Activated CD8-positive, alpha-beta memory T cell treated with anti-CD3 and anti-CD28 coated beads, Interleukin-2, amount 10 ng/mL, durations not matched to agents 7 days and 5 days (primary cell): ENCODE results near the gene LST1. TPM values are rescaled to one million over a fixed set of nuclear protein-coding genes. Genes with fewer than 3 reads are reported as not detected.
"Not testable (repeated sequence)": the region's sequence is repeated elsewhere in the genome, so short reads cannot be mapped to it uniquely, and the experiment has no call there.

Experiments used
- ATAC-seq: fragments of 150-1000 bp; cut with Tn5 transposase; one replicate; pipeline ENCODE4 v1.10.0; 2021; ENCODE audit warnings: moderate library complexity
- CTCF ChIA-PET: fragments of 350-600 bp; sonication (Branson Sonifier 250); formaldehyde crosslinking; loops from one replicate; lab custom pipeline; 2021; ENCODE audit warnings: antibody characterized with exemption; lab: Charles Lee
- DNase-seq: peaks from one replicate; pipeline ENCODE4 v3.0.0-alpha.2; 2020
- H3K27ac Mint-ChIP-seq: one replicate; pipeline ENCODE4 v1.8.0; 2021; ENCODE audit warnings: mild to moderate bottlenecking, mixed read lengths
- H3K27me3 Mint-ChIP-seq: one replicate; pipeline ENCODE4 v1.8.0; 2021; ENCODE audit warnings: mixed read lengths
- H3K36me3 Mint-ChIP-seq: one replicate; pipeline ENCODE4 v1.8.0; 2021; ENCODE audit warnings: mild to moderate bottlenecking, mixed read lengths
- H3K4me1 Mint-ChIP-seq: one replicate; pipeline ENCODE4 v1.8.0; 2021; ENCODE audit warnings: mixed read lengths
- H3K4me3 Mint-ChIP-seq: one replicate; pipeline ENCODE4 v1.8.0; 2021; ENCODE audit warnings: mild to moderate bottlenecking, moderate library complexity, mixed read lengths
- H3K9me3 Mint-ChIP-seq: one replicate; pipeline ENCODE4 v1.8.0; 2022; ENCODE audit warnings: low read depth, mixed read lengths
- total RNA-seq, 2 experiments: library from RNA; stranded (reverse); gene quantifications; one replicate each; pipeline ENCODE4 v1.2.3, GENCODE V29; 2021

LST1 gene
- total RNA-seq, 2 experiments from 2014 or later, result 71.6 to 109 TPM

GRCh38 chr6:31588871-31589650, 3.0 kb downstream of the LST1 start:
- Mint-ChIP-seq H3K9me3 (no peaks in the 10 kb centered on the region), H3K4me3 (peak overlapping the region; percentile 9), H3K27me3 (no peaks in the 10 kb centered on the region), H3K4me1 (peaks cover 87% of the 10 kb centered on the region), H3K27ac (peak overlapping the region; percentile 71), H3K36me3 (peaks cover 25% of the 10 kb centered on the region)
- DNase-seq, result no peak
- CTCF ChIA-PET, result interaction anchor here (1.0 to 26.0 kb wide), 5 partner anchors 5 to 43 kb away, joined by 4 to 952 read pairs (median 931); partner anchors contain the start of genes AIF1, ATP6V1G2, DDX39B and LST1
- no peak for ATAC-seq

- Mint-ChIP-seq H3K4me1 (peaks cover 78% of the 10 kb centered on the region), H3K27ac (peak overlapping the region; percentile 24), H3K36me3 (peaks cover 25% of the 10 kb centered on the region)
- H3K9me3 Mint-ChIP-seq, DNase-seq, ATAC-seq, H3K4me3 Mint-ChIP-seq, H3K27me3 Mint-ChIP-seq: not testable (repeated sequence)
- CTCF ChIA-PET, result interaction anchor here (1.1 to 26.0 kb wide), 3 partner anchors 8 to 44 kb away, joined by 4 to 952 read pairs (median 931); partner anchors contain the start of genes ATP6V1G2, DDX39B, LST1 and LTB
Measured at GRCh38 chr6:31590691-31591090, 4.6 kb downstream of the LST1 start.

GRCh38 chr6:31592396-31592771, 6.3 kb downstream of the LST1 start:
- Mint-ChIP-seq H3K27ac (peak overlapping the region; percentile 91), H3K4me1 (peaks cover 72% of the 10 kb centered on the region), H3K9me3 (no peaks in the 10 kb centered on the region), H3K27me3 (no peaks in the 10 kb centered on the region), H3K4me3 (peak overlapping the region; percentile 78), H3K36me3 (peaks cover 22% of the 10 kb centered on the region)
- CTCF ChIA-PET, result interaction anchor here (0.8 to 26.0 kb wide), 8 partner anchors 9 to 146 kb away, joined by 3 to 952 read pairs (median 24); partner anchors contain the start of genes ATP6V1G2, BAG6, DDX39B and LST1
- ATAC-seq (no peak), DNase-seq (no peak)

- Mint-ChIP-seq H3K4me3 (no peak overlapping the region), H3K4me1 (peaks cover 50% of the 10 kb centered on the region), H3K27ac (peak overlapping the region; percentile 34), H3K36me3 (no peaks in the 10 kb centered on the region), H3K27me3 (no peaks in the 10 kb centered on the region), H3K9me3 (no peaks in the 10 kb centered on the region)
- ATAC-seq (peak; percentile 65), DNase-seq (no peak)
- CTCF ChIA-PET, result interaction anchor here (0.6 to 26.0 kb wide), 15 partner anchors 10 to 532 kb away, joined by 3 to 952 read pairs (median 11); partner anchors contain the start of genes AIF1, ATP6V1G2, DDX39B and LST1
Measured at GRCh38 chr6:31597006-31597405, 10.9 kb downstream of the LST1 start.

GRCh38 chr6:31607317-31607716, 21.2 kb downstream of the LST1 start:
- Mint-ChIP-seq H3K4me1 (peaks cover 8% of the 10 kb centered on the region), H3K9me3 (no peaks in the 10 kb centered on the region), H3K27me3 (peaks cover 2% of the 10 kb centered on the region), H3K4me3 (no peak overlapping the region), H3K27ac (no peak overlapping the region), H3K36me3 (no peaks in the 10 kb centered on the region)
- CTCF ChIA-PET, result interaction anchor here (1.3 to 2.0 kb wide), 3 partner anchors 10 to 56 kb away, joined by 3 to 11 read pairs (median 7); no protein-coding TSS in a partner anchor
- DNase-seq, result no peak
- peak; percentile 33 for ATAC-seq

- ATAC-seq (no peak), DNase-seq (no peak)
- Mint-ChIP-seq H3K9me3 (no peaks in the 10 kb centered on the region), H3K4me1 (peaks cover 10% of the 10 kb centered on the region), H3K4me3 (no peak overlapping the region), H3K36me3 (no peaks in the 10 kb centered on the region), H3K27ac (no peak overlapping the region), H3K27me3 (no peaks in the 10 kb centered on the region)
- CTCF ChIA-PET, result interaction anchor here (1.1 to 3.8 kb wide), 3 partner anchors 9 to 29 kb away, joined by 3 to 35 read pairs (median 3); no protein-coding TSS in a partner anchor
Measured at GRCh38 chr6:31609519-31610406, 23.7 kb downstream of the LST1 start.

GRCh38 chr6:31610968-31611367, 24.9 kb downstream of the LST1 start:
- H3K4me3 Mint-ChIP-seq, result no peak overlapping the region
- no peaks in the 10 kb centered on the region for H3K36me3 Mint-ChIP-seq
- DNase-seq, result no peak
- no peak overlapping the region for H3K27ac Mint-ChIP-seq
- CTCF ChIA-PET, result interaction anchor here (1.1 to 3.8 kb wide), 2 partner anchors 8 to 13 kb away, joined by 3 to 35 read pairs; no protein-coding TSS in a partner anchor
- no peaks in the 10 kb centered on the region for H3K27me3 Mint-ChIP-seq
- peaks cover 22% of the 10 kb centered on the region for H3K4me1 Mint-ChIP-seq
- no peaks in the 10 kb centered on the region for H3K9me3 Mint-ChIP-seq
- ATAC-seq, result no peak

- ATAC-seq (no peak), DNase-seq (no peak)
- H3K27me3 Mint-ChIP-seq, result no peaks in the 10 kb centered on the region
- H3K27ac Mint-ChIP-seq, result no peak overlapping the region
- H3K4me1 Mint-ChIP-seq, result peaks cover 29% of the 10 kb centered on the region
- H3K36me3 Mint-ChIP-seq, result peaks cover 7% of the 10 kb centered on the region
- no peak overlapping the region for H3K4me3 Mint-ChIP-seq
- H3K9me3 Mint-ChIP-seq, result no peaks in the 10 kb centered on the region
- CTCF ChIA-PET, result interaction anchor here (1.3 to 6.1 kb wide), 2 partner anchors 16 to 37 kb away, joined by 3 to 40 read pairs; no protein-coding TSS in a partner anchor
Measured at GRCh38 chr6:31614075-31614619, 28.1 kb downstream of the LST1 start.

- Mint-ChIP-seq H3K36me3 (peaks cover 8% of the 10 kb centered on the region), H3K4me3 (peak within 1 kb of the TSS; percentile 73), H3K4me1 (peaks cover 34% of the 10 kb centered on the region), H3K9me3 (no peaks in the 10 kb centered on the region), H3K27ac (peak within 1 kb of the TSS; percentile 89), H3K27me3 (no peaks in the 10 kb centered on the region)
- CTCF ChIA-PET, result interaction anchor here (0.9 to 6.1 kb wide), 3 partner anchors 17 to 75 kb away, joined by 3 to 40 read pairs (median 4); no protein-coding TSS in a partner anchor
- no peak for ATAC-seq
- DNase-seq, result no peak
Measured at GRCh38 chr6:31614684-31615578, 28.9 kb downstream of the LST1 start, which contains the start of gene AIF1. Gene AIF1, plus strand, starts transcription at chr6:31615234. Its CDS starts 96 bp downstream, at chr6:31615330.

- H3K4me1 Mint-ChIP-seq, result peaks cover 34% of the 10 kb centered on the region
- H3K9me3 Mint-ChIP-seq, result no peaks in the 10 kb centered on the region
- peak; percentile 59 for DNase-seq
- peak overlapping the region; percentile 73 for H3K4me3 Mint-ChIP-seq
- no peak for ATAC-seq
- CTCF ChIA-PET, result interaction anchor here (0.9 to 6.1 kb wide), 6 partner anchors 15 to 76 kb away, joined by 3 to 40 read pairs (median 4); partner anchors contain the start of gene C6orf47
- H3K27ac Mint-ChIP-seq, result peak overlapping the region; percentile 89
- H3K36me3 Mint-ChIP-seq, result peaks cover 8% of the 10 kb centered on the region
- no peaks in the 10 kb centered on the region for H3K27me3 Mint-ChIP-seq
Measured at GRCh38 chr6:31615748-31616147, 29.7 kb downstream of the LST1 start.

- H3K36me3 Mint-ChIP-seq, result peaks cover 19% of the 10 kb centered on the region
- DNase-seq, result no peak
- no peaks in the 10 kb centered on the region for H3K27me3 Mint-ChIP-seq
- no peaks in the 10 kb centered on the region for H3K9me3 Mint-ChIP-seq
- CTCF ChIA-PET, result interaction anchor here (0.6 to 6.1 kb wide), 4 partner anchors 19 to 121 kb away, joined by 3 to 40 read pairs (median 6); no protein-coding TSS in a partner anchor
- H3K4me1 Mint-ChIP-seq, result peaks cover 41% of the 10 kb centered on the region
- H3K4me3 Mint-ChIP-seq, result peak overlapping the region; percentile 73
- no peak for ATAC-seq
- H3K27ac Mint-ChIP-seq, result peak overlapping the region; percentile 89
Measured at GRCh38 chr6:31617010-31617409, 30.9 kb downstream of the LST1 start.
